Measurements from ENCODE around the gene DRGX.

DRGX gene

DNA sequence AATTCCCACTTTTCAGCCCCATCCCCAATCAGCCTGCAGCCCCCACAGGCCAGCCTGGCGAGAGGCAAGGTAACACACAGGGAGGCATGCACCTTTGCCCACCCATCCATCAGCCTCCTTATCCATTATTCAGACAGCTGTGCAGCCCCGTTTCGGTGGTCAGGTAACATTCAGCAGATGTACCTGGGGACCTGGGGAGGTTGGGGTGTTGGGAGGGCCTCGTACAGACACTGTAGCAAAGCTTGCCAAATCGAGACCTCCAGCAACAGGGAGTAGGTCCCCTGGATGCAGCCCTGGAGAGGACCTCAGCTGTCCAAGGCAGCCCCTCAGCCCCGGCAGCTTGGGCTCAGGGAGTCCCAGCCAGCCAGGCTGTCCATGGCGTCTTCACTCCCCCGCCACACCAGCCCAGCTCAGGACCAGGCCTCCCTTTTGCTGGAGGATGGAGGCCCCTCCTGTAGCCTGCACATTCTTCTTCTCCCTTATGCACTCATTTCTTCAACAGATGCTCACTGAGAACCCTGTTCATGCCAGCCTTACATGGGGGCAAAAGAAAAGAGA is 8.5 kb upstream of the DRGX start:
- no peak overlapping the region for H3K27ac ChIP-seq (ENCODE audit: extremely low read depth, low read depth, low read length)
- H3K9me3 ChIP-seq (ENCODE audit: control insufficient read depth, insufficient read depth, low read depth, low read length) = no peaks in the 10 kb centered on the region
- no peaks in the 10 kb centered on the region for H3K36me3 ChIP-seq (ENCODE audit: control insufficient read depth in 2 of 2, insufficient read depth in 1 of 2, low read length in 2 of 2)
- H3K4me1 ChIP-seq (ENCODE audit: control insufficient read depth, insufficient read depth, low read length) = no peaks in the 10 kb centered on the region
- TF ChIP-seq GLI4 (tag by site-specific recombination; IDR thresholded peaks at IDR 0.05) (no peak), ZNF549 (tag by site-specific recombination; IDR thresholded peaks at IDR 0.05) (no peak), ZNF416 (tag by site-specific recombination; IDR thresholded peaks at IDR 0.05) (no peak), ZNF248 (tag by site-specific recombination; IDR thresholded peaks at IDR 0.05) (no peak), ZNF571 (tag by site-specific recombination; IDR thresholded peaks at IDR 0.05) (no peak), ZNF266 (tag by site-specific recombination; IDR thresholded peaks at IDR 0.05; ENCODE audit: low read depth) (no peak), WT1 (tag by site-specific recombination; IDR thresholded peaks at IDR 0.05) (no peak), ZNF274 (IDR thresholded peaks at IDR 0.05; ENCODE audit: low read length) (no peak), ZNF274 (tag by site-specific recombination; IDR thresholded peaks at IDR 0.05; ENCODE audit: borderline replicate concordance) (no peak), ZNF558 (tag by site-specific recombination; IDR thresholded peaks at IDR 0.05) (no peak), ZNF112 (tag by site-specific recombination; IDR thresholded peaks at IDR 0.05) (no peak), MEIS1 (CRISPR knock-in tag; IDR thresholded peaks at IDR 0.05; ENCODE audit: borderline replicate concordance) (no peak), ZEB2 (tag by site-specific recombination; IDR thresholded peaks at IDR 0.05) (no peak), BCL11A (tag by site-specific recombination; IDR thresholded peaks at IDR 0.05; ENCODE audit: low read depth) (no peak), ZNF837 (tag by site-specific recombination; IDR thresholded peaks at IDR 0.05) (no peak)
- CTCF ChIA-PET = interaction anchor here (1.4 kb wide), 1 partner anchor 188 kb away, joined by 3 read pairs; no protein-coding TSS in a partner anchor
- H3K4me3 ChIP-seq (ENCODE audit: low read depth, low read length) = no peak overlapping the region
- POLR2A ChIA-PET = no interaction called here

DNA sequence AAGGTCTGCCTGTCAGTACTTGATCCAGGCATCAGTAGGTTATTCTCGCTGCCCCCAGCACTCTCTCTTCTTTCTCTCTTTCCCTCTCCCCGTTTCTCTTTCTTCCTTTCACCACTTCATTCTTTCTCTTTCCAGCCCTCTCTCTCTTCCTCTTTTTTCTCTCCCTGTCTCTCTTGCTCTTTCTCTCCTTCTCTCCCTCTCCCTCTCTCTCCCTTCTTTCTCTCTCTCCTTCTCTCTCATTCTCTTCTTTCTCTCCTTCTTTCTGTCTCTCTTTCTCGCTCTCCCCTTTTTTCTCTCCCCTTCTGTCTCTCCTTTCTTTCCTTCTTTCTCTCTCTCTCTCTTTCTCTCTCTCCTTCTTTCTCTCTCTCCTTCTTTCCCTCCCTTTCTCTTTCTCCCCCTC is 7.5 kb upstream of the DRGX start:
- TF ChIP-seq ZNF596 (tag by site-specific recombination; IDR thresholded peaks at IDR 0.05) = peak; percentile 77
- TF ChIP-seq PRDM1 (tag by site-specific recombination; IDR thresholded peaks at IDR 0.05) = peak; percentile 99
- TF ChIP-seq ZSCAN16 (tag by site-specific recombination; IDR thresholded peaks at IDR 0.05) = no peak
- TF ChIP-seq ZNF366 (tag by site-specific recombination; conservative IDR thresholded peaks at IDR 0.05) = peak; percentile 76
- ChIA-PET CTCF (interaction anchor here (0.7 kb wide), 1 partner anchor 11 kb away, joined by 3 read pairs; no protein-coding TSS in a partner anchor), POLR2A (no interaction called here)

DNA sequence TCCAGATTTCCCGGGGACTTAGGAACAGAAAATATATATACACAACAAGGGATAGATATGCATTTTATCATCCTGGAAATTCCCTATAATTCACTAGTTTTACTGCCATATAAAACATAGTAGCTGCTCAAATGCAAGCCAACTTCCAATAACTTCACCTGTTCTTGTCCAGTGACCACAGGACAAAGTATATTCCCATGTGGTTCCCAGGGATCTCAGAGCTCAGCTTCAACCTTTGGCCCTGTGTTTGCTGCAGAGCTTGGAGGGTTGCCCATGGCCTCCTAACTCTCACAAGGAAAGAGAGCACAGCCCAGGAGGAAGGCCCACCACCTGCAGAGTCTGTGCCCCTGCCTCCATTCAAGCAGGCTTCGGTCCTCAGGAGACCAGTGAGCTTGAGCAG is 4.5 kb upstream of the DRGX start:
- Histone ChIP-seq H3K9me3 (ENCODE audit: control insufficient read depth, insufficient read depth, low read depth, low read length) (no peaks in the 10 kb centered on the region), H3K27ac (ENCODE audit: extremely low read depth, low read depth, low read length) (no peak overlapping the region), H3K36me3 (ENCODE audit: control insufficient read depth in 2 of 2, insufficient read depth in 1 of 2, low read length in 2 of 2) (no peaks in the 10 kb centered on the region), H3K4me1 (ENCODE audit: control insufficient read depth, insufficient read depth, low read length) (peaks cover 2% of the 10 kb centered on the region), H3K4me3 (ENCODE audit: low read depth, low read length) (no peak overlapping the region)
- CTCF ChIA-PET = interaction anchor here (0.6 to 2.3 kb wide), 2 partner anchors 7 to 457 kb away, joined by 3 to 13 read pairs; no protein-coding TSS in a partner anchor
- POLR2A ChIA-PET = no interaction called here
- TF ChIP-seq ZNF791 (tag by site-specific recombination; IDR thresholded peaks at IDR 0.05) (no peak), IKZF3 (tag by site-specific recombination; IDR thresholded peaks at IDR 0.05) (no peak), ZNF202 (tag by site-specific recombination; IDR thresholded peaks at IDR 0.05; ENCODE audit: borderline replicate concordance) (no peak), ZBTB48 (tag by site-specific recombination; IDR thresholded peaks at IDR 0.05) (no peak), ZNF621 (tag by site-specific recombination; IDR thresholded peaks at IDR 0.05) (no peak), ZNF114 (tag by site-specific recombination; IDR thresholded peaks at IDR 0.05) (no peak), ZNF837 (tag by site-specific recombination; IDR thresholded peaks at IDR 0.05) (no peak)
- TF ChIP-seq, protein P1, sequence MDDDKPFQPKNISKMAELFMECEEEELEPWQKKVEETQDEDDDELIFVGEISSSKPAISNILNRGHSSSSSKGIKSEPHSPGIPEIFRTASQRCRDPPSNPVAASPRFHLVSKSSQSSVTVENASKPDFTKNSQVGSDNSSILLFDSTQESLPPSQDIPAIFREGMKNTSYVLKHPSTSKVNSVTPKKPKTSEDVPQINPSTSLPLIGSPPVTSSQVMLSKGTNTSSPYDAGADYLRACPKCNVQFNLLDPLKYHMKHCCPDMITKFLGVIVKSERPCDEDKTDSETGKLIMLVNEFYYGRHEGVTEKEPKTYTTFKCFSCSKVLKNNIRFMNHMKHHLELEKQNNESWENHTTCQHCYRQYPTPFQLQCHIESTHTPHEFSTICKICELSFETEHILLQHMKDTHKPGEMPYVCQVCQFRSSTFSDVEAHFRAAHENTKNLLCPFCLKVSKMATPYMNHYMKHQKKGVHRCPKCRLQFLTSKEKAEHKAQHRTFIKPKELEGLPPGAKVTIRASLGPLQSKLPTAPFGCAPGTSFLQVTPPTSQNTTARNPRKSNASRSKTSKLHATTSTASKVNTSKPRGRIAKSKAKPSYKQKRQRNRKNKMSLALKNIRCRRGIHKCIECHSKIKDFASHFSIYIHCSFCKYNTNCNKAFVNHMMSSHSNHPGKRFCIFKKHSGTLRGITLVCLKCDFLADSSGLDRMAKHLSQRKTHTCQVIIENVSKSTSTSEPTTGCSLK (tag by site-specific recombination; IDR thresholded peaks at IDR 0.05) = no peak
- TF ChIP-seq, protein P2, sequence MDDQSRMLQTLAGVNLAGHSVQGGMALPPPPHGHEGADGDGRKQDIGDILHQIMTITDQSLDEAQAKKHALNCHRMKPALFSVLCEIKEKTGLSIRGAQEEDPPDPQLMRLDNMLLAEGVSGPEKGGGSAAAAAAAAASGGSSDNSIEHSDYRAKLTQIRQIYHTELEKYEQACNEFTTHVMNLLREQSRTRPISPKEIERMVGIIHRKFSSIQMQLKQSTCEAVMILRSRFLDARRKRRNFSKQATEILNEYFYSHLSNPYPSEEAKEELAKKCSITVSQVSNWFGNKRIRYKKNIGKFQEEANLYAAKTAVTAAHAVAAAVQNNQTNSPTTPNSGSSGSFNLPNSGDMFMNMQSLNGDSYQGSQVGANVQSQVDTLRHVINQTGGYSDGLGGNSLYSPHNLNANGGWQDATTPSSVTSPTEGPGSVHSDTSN (CRISPR knock-in tag; IDR thresholded peaks at IDR 0.05) = no peak
- TF ChIP-seq, protein P3, sequence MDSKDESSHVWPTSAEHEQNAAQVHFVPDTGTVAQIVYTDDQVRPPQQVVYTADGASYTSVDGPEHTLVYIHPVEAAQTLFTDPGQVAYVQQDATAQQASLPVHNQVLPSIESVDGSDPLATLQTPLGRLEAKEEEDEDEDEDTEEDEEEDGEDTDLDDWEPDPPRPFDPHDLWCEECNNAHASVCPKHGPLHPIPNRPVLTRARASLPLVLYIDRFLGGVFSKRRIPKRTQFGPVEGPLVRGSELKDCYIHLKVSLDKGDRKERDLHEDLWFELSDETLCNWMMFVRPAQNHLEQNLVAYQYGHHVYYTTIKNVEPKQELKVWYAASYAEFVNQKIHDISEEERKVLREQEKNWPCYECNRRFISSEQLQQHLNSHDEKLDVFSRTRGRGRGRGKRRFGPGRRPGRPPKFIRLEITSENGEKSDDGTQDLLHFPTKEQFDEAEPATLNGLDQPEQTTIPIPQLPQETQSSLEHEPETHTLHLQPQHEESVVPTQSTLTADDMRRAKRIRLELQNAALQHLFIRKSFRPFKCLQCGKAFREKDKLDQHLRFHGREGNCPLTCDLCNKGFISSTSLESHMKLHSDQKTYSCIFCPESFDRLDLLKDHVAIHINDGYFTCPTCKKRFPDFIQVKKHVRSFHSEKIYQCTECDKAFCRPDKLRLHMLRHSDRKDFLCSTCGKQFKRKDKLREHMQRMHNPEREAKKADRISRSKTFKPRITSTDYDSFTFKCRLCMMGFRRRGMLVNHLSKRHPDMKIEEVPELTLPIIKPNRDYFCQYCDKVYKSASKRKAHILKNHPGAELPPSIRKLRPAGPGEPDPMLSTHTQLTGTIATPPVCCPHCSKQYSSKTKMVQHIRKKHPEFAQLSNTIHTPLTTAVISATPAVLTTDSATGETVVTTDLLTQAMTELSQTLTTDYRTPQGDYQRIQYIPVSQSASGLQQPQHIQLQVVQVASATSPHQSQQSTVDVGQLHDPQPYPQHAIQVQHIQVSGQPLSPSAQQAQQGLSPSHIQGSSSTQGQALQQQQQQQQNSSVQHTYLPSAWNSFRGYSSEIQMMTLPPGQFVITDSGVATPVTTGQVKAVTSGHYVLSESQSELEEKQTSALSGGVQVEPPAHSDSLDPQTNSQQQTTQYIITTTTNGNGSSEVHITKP (tag by site-specific recombination; IDR thresholded peaks at IDR 0.05) = no peak

More for the DNA sequence above, 7.5 kb upstream of the DRGX start:
- H3K9me3 ChIP-seq (ENCODE audit: control insufficient read depth, insufficient read depth, low read depth, low read length) = no peaks in the 10 kb centered on the region
- H3K27ac ChIP-seq (ENCODE audit: extremely low read depth, low read depth, low read length) = no peak overlapping the region
- H3K36me3 ChIP-seq (ENCODE audit: control insufficient read depth in 2 of 2, insufficient read depth in 1 of 2, low read length in 2 of 2) = no peaks in the 10 kb centered on the region
- no peak overlapping the region for H3K4me3 ChIP-seq (ENCODE audit: low read depth, low read length)
- no peaks in the 10 kb centered on the region; the same call in none of the 2 replicates for H3K4me1 ChIP-seq (ENCODE audit: control insufficient read depth, insufficient read depth, low read length)

Measured in HEK293 (cell line).